GM12878 (cell line): ENCODE results near the gene SHROOM4. TPM values are rescaled to one million over a fixed set of nuclear protein-coding genes. Genes with fewer than 3 reads are reported as not detected.

ENCODE experiments used
- ATAC-seq: fragments of 200-7000 bp; cut with Tn5 transposase; 3 replicates; pipeline ENCODE4 v1.9.1; 2020; ENCODE audit warnings: mild to moderate bottlenecking, moderate library complexity
- BruUV-seq: library from RNA; stranded (reverse); fragments of 400-500 nt; replicated peaks from 2 replicates; lab custom pipeline; 2021; lab: Mats Ljungman, UMichigan
- CTCF ChIA-PET: fragments of 300-600 bp; sonication (Branson Sonifier 250); formaldehyde crosslinking; extraction: SDS; loops from one replicate; lab custom pipeline; 2021; ENCODE audit warnings: inconsistent platforms; lab: Yijun Ruan, JAX
- POLR2A ChIA-PET: fragments of 350-600 bp; formaldehyde crosslinking; extraction: SDS; loops from one replicate; lab custom pipeline; 2021; ENCODE audit warnings: inconsistent platforms; lab: Charles Lee
- RAD21 ChIA-PET: fragments of 300-600 bp; sonication (Branson Sonifier 250); formaldehyde crosslinking; loops from one replicate; lab custom pipeline; 2023; ENCODE audit warnings: antibody characterized with exemption; ENCODE audit not compliant: unreplicated experiment; lab: Charles Lee
- SMC1A ChIA-PET: fragments of 300-600 bp; sonication (Branson Sonifier 250); formaldehyde crosslinking; loops from one replicate; lab custom pipeline; 2023; ENCODE audit not compliant: unreplicated experiment, uncharacterized antibody; lab: Charles Lee
- DNase-seq: peaks from one replicate; pipeline ENCODE4 v3.0.0-alpha.2; 2011; ENCODE audit warnings: low read depth, low spot score
- FAIRE-seq: peaks from 3 replicates; lab custom pipeline; 2011; peaks lifted over from hg19 to GRCh38; lab: Jason Lieb, UNC
- H2AFZ ChIP-seq: 2 replicates; pipeline ENCODE4 v1.6.0; 2011; ENCODE audit warnings: low read depth, low read length, control low read depth; ENCODE audit not compliant: control insufficient read depth
- H3K27ac ChIP-seq: 2 replicates; pipeline ENCODE4 v1.5.1; 2011; ENCODE audit warnings: control low read depth; ENCODE audit not compliant: control insufficient read depth, insufficient read depth
- H3K27me3 ChIP-seq, 2 experiments: replicated peaks in 1 of 2; 2 replicates each; pipeline versions ENCODE4 v1.6.0 to v1.6.1; 2011; ENCODE audit warnings: low read length in 1 of 2; ENCODE audit not compliant: control insufficient read depth in 2 of 2, insufficient read depth in 2 of 2
- H3K36me3 ChIP-seq, 2 experiments: 2 replicates each; pipeline ENCODE4 v1.5.1; 2011; ENCODE audit warnings: low read length in 1 of 2; ENCODE audit not compliant: control insufficient read depth in 2 of 2, insufficient read depth in 2 of 2
- H3K4me1 ChIP-seq: 2 replicates; pipeline ENCODE4 v1.6.1; 2011; ENCODE audit warnings: mild to moderate bottlenecking, low read length, moderate library complexity, mixed read lengths; ENCODE audit not compliant: control insufficient read depth, insufficient read depth
- H3K4me2 ChIP-seq: 2 replicates; pipeline ENCODE4 v1.6.0; 2011; ENCODE audit warnings: control low read depth; ENCODE audit not compliant: control insufficient read depth, insufficient read depth
- H3K4me3 ChIP-seq: fragments of 200-600 bp; sonication (generic); 2 replicates; pipeline ENCODE4 v1.5.1; 2016
- H3K79me2 ChIP-seq: 2 replicates; pipeline ENCODE4 v1.6.0; 2011; ENCODE audit warnings: low read length; ENCODE audit not compliant: control insufficient read depth, insufficient read depth
- H3K9ac ChIP-seq: 2 replicates; pipeline ENCODE4 v1.8.0; 2011; ENCODE audit warnings: low read length, control low read depth, mixed read lengths; ENCODE audit not compliant: control insufficient read depth, insufficient read depth
- H3K9me3 ChIP-seq: replicated peaks from 3 replicates; pipeline ENCODE4 v1.5.1; 2011; ENCODE audit warnings: mild to moderate bottlenecking, low read length; ENCODE audit not compliant: control insufficient read depth, insufficient read depth
- H4K20me1 ChIP-seq: 2 replicates; pipeline ENCODE4 v1.6.0; 2011; ENCODE audit not compliant: control insufficient read depth, insufficient read depth
- BACH1 ChIP-seq: fragments of 450-650 bp; IDR thresholded peaks from 2 replicates; pipeline ENCODE4 v1.6.1; 2017; ENCODE audit warnings: mild to moderate bottlenecking, borderline replicate concordance
- BRCA1 ChIP-seq: IDR thresholded peaks from 2 replicates; pipeline ENCODE4 v1.6.1; 2011; ENCODE audit warnings: low read depth, low read length, improper control_type of control experiment
- CEBPB ChIP-seq, 2 experiments: fragments of 150-350 bp in 1 of 2; IDR thresholded peaks; 2 replicates each; pipeline ENCODE4 v1.6.1; 2012 to 2014; ENCODE audit warnings: low read depth in 2 of 2, low read length in 2 of 2, borderline replicate concordance in 1 of 2, inconsistent platforms in 1 of 2
- CREM ChIP-seq: IDR thresholded peaks from 2 replicates; pipeline ENCODE4 v1.6.1; 2014; ENCODE audit warnings: antibody characterized with exemption, low read depth
- ESRRA ChIP-seq: IDR thresholded peaks from 2 replicates; pipeline ENCODE4 v1.6.1; 2012; ENCODE audit warnings: mild to moderate bottlenecking, low read length, improper control_type of control experiment
- GABPA ChIP-seq: IDR thresholded peaks from 2 replicates; pipeline ENCODE4 v1.6.1; 2014; ENCODE audit warnings: antibody characterized with exemption, low read depth, mild to moderate bottlenecking, inconsistent platforms
- HCFC1 ChIP-seq: fragments of 150-350 bp; IDR thresholded peaks from 2 replicates; pipeline ENCODE4 v1.6.1; 2014; ENCODE audit warnings: low read length
- HDAC2 ChIP-seq: fragments of 200-600 bp; sonication (generic); IDR thresholded peaks from 2 replicates; pipeline ENCODE4 v1.6.1; 2017
- IKZF1 ChIP-seq: fragments of 450-650 bp; conservative IDR thresholded peaks from 2 replicates; pipeline ENCODE4 v1.6.1; 2017; ENCODE audit warnings: antibody characterized with exemption, mild to moderate bottlenecking
- NFYA ChIP-seq: IDR thresholded peaks from 2 replicates; pipeline ENCODE4 v1.6.1; 2011; ENCODE audit warnings: low read depth, mild to moderate bottlenecking, low read length, improper control_type of control experiment, borderline replicate concordance
- NRF1 ChIP-seq: conservative IDR thresholded peaks from 2 replicates; pipeline ENCODE4 v1.6.1; 2011; ENCODE audit warnings: mild to moderate bottlenecking, low read depth, low read length, improper control_type of control experiment
- POU2F2 ChIP-seq: IDR thresholded peaks from 3 replicates; pipeline ENCODE4 v1.6.1; 2011; ENCODE audit warnings: low read depth, mild to moderate bottlenecking, low read length, borderline replicate concordance
- RAD51 ChIP-seq: fragments of 450-650 bp; IDR thresholded peaks from 2 replicates; pipeline ENCODE4 v1.6.1; 2016; ENCODE audit warnings: moderate library complexity, mild to moderate bottlenecking, inconsistent platforms
- RB1 ChIP-seq: fragments of 450-650 bp; formaldehyde crosslinking; IDR thresholded peaks from 2 replicates; pipeline ENCODE4 v1.6.1; 2017; ENCODE audit warnings: mild to moderate bottlenecking, borderline replicate concordance
- SMAD1 ChIP-seq: fragments of 450-650 bp; IDR thresholded peaks from 2 replicates; pipeline ENCODE4 v1.6.1; 2018; ENCODE audit warnings: mild to moderate bottlenecking, low read depth; ENCODE audit not compliant: partially characterized antibody
- ZNF207 ChIP-seq: fragments of 450-650 bp; IDR thresholded peaks from 2 replicates; pipeline ENCODE4 v1.6.1; 2014; ENCODE audit warnings: antibody characterized with exemption, mild to moderate bottlenecking, borderline replicate concordance
- ZZZ3 ChIP-seq: IDR thresholded peaks from 2 replicates; pipeline ENCODE4 v1.6.1; 2011; ENCODE audit warnings: low read depth; ENCODE audit not compliant: control insufficient read depth, insufficient read length
- WGBS: methylation state at CpG from one replicate; pipeline ENCODE4 v1.1.6; 2016; ENCODE audit warnings: low lambda C conversion rate; ENCODE audit not compliant: insufficient replicate concordance, insufficient coverage; ENCODE audit errors: missing lambda C conversion rate; 5-methylcytosine and 5-hydroxymethylcytosine counted together
- in situ Hi-C: fragments of 300-500 bp; cut with MboI; formaldehyde crosslinking; loops from 9 replicates; pipeline ENCODE4 v1.14.3; 2018; ENCODE audit warnings: mixed read lengths
- intact Hi-C: fragments of 100-400 bp; cut with micrococcal nuclease; formaldehyde crosslinking; loops from one replicate; pipeline ENCODE4 v1.14.2; 2022; ENCODE audit not compliant: unreplicated experiment
- polyA plus RNA-seq, 11 experiments: library from polyadenylated mRNA; depleted of rRNA in 4 of 11; unstranded in 6 of 11; stranded (reverse) in 5 of 11; fragments of >200 nt; fragmentation: Nextera tagmentation in 4 of 11; fragmentation: Illumina TruSeq in 1 of 11; extraction: Ambion mirVana in 4 of 11; extraction: Trizol in 1 of 11; gene quantifications; 1 replicate in 1 of 11; 2 replicates in 10 of 11; pipeline versions ENCODE4 v1.2.1 to v1.2.3, GENCODE V29; 2011 to 2016; ENCODE audit warnings: inconsistent platforms in 2 of 11, missing spikeins in 2 of 11, low read depth in 1 of 11
- total RNA-seq, 4 experiments: library from RNA; depleted of rRNA in 3 of 4; stranded (reverse); fragments of >200 nt in 3 of 4; fragmentation: Illumina TruSeq in 1 of 4; extraction: Trizol in 1 of 4; gene quantifications; 2 replicates each; pipeline versions ENCODE4 v1.2.1 to v1.2.3, GENCODE V29; 2013 to 2021
- TF ChIP-seq, protein P1 (sequence below): IDR thresholded peaks from 2 replicates; pipeline ENCODE4 v1.6.1; 2011; ENCODE audit warnings: mild to moderate bottlenecking, low read depth, low read length, moderate library complexity; ENCODE audit not compliant: insufficient replicate concordance
- TF ChIP-seq, protein P2 (sequence below): fragments of 450-650 bp; IDR thresholded peaks from 2 replicates; pipeline ENCODE4 v1.6.1; 2018; ENCODE audit warnings: borderline replicate concordance, mild to moderate bottlenecking; ENCODE audit not compliant: partially characterized antibody

The SHROOM4 gene
- total and polyA plus RNA-seq, 10 of the 15 experiments (the other 5 are each of a cell fraction or from before 2014, with no cell fraction given), result 0.01 to 0.03 TPM; not detected in 8

DNA sequence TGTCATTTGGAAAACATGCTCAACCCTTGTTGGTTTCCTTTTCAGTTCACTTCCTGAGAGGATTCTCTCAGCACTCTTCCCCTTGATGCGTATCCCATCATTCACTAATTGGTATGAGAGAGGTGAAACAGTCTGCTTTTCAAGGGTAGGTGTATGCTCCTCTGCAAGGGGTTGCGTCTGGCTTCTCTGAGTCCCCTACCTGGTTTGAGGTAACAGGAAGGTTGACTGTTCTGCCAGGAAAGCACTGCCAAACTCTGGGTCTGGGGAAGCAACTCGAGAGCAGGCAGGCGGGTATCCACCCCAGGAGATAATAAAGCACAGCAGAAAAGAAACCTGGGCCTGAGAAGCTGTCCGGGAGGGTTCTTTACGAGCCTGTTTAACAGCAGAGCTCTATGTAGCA lies 101.2 kb downstream of the SHROOM4 start:
- in situ Hi-C loops (no loop called here), intact Hi-C loops (no loop called here)
- no peak overlapping the region for H3K27ac ChIP-seq
- RAD21 ChIA-PET, result no interaction called here
- FAIRE-seq, result no peak
- no peak overlapping the region for H3K9ac ChIP-seq
- no peak overlapping the region for H3K4me3 ChIP-seq
- CTCF ChIA-PET, result no interaction called here
- H3K79me2 ChIP-seq, result no peaks in the 10 kb centered on the region
- H3K4me2 ChIP-seq, result no peak overlapping the region
- no peaks in the 10 kb centered on the region for H3K9me3 ChIP-seq
- TF ChIP-seq SMAD1 (no peak), IKZF1 (no peak), HDAC2 (no peak), BRCA1 (no peak), ZNF207 (no peak), CREM (no peak), RB1 (no peak), NFYA (no peak), ZZZ3 (no peak), HCFC1 (no peak), BACH1 (no peak), POU2F2 (no peak), RAD51 (no peak), ESRRA (no peak), GABPA (no peak), CEBPB (IDR thresholded peaks at IDR 0.05; ENCODE audit: borderline replicate concordance in 1 of 2, low read depth in 2 of 2, low read length in 2 of 2) (no peak), NRF1 (no peak)
- TF ChIP-seq, protein P1, sequence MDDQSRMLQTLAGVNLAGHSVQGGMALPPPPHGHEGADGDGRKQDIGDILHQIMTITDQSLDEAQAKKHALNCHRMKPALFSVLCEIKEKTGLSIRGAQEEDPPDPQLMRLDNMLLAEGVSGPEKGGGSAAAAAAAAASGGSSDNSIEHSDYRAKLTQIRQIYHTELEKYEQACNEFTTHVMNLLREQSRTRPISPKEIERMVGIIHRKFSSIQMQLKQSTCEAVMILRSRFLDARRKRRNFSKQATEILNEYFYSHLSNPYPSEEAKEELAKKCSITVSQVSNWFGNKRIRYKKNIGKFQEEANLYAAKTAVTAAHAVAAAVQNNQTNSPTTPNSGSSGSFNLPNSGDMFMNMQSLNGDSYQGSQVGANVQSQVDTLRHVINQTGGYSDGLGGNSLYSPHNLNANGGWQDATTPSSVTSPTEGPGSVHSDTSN, result no peak
- TF ChIP-seq, protein P2, sequence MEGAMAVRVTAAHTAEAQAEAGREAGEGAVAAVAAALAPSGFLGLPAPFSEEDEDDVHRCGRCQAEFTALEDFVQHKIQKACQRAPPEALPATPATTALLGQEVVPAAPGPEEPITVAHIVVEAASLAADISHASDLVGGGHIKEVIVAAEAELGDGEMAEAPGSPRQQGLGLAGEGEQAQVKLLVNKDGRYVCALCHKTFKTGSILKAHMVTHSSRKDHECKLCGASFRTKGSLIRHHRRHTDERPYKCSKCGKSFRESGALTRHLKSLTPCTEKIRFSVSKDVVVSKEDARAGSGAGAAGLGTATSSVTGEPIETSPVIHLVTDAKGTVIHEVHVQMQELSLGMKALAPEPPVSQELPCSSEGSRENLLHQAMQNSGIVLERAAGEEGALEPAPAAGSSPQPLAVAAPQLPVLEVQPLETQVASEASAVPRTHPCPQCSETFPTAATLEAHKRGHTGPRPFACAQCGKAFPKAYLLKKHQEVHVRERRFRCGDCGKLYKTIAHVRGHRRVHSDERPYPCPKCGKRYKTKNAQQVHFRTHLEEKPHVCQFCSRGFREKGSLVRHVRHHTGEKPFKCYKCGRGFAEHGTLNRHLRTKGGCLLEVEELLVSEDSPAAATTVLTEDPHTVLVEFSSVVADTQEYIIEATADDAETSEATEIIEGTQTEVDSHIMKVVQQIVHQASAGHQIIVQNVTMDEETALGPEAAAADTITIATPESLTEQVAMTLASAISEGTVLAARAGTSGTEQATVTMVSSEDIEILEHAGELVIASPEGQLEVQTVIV, result no peak
- H4K20me1 ChIP-seq, result no peaks in the 10 kb centered on the region
- BruUV-seq, result no TSS peak
- no peaks in the 10 kb centered on the region for H3K27me3 ChIP-seq
- no peaks in the 10 kb centered on the region for H3K4me1 ChIP-seq
- 3% methylated on average over 6 of the region's 6 CpGs for WGBS
- ATAC-seq, result no peak
- SMC1A ChIA-PET, result no interaction called here
- POLR2A ChIA-PET, result no interaction called here
- H2AFZ ChIP-seq, result no peak overlapping the region
- DNase-seq, result no peak
- H3K36me3 ChIP-seq, result no peaks in the 10 kb centered on the region
